Measurements from ENCODE around the gene HLA-DRB1. TPM values are rescaled to one million over a fixed set of nuclear protein-coding genes. Genes with fewer than 3 reads are reported as not detected.
A peak's percentile ranks its signal among the peaks of the same experiment; 100 is the strongest.
"Not testable (repeated sequence)": the region's sequence is repeated elsewhere in the genome, so short reads cannot be mapped to it uniquely, and the experiment has no call there.

The HLA-DRB1 gene
- total RNA-seq, 8 experiments from 2014 or later: 3.1 to 80.7 TPM; not detected in 6

DNA sequence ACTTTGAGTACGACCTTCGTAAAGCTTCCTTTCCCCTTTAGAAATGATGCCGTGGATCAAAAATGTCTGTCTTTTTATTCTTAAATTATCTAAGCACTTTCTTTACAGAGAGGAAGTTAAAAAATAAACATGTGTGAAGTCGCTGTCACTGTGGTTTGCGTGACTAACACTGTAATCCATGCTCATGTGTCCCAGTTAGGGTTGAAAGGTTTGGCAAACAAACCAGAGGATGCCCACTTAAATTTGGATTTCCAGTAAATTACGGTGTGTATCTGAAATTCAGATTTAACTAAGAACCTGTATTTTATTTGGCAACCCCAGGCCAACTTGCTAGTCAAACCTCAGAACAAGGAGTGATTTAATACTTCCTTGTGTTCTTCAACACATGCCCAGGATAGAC lies 21.1 kb downstream of the HLA-DRB1 start:
- Histone ChIP-seq H3K4me3 (no peak overlapping the region), H3K27ac (no peak overlapping the region), H3K4me1 (replicated peaks in 1 of 2) (no peaks in the 10 kb centered on the region)
- in situ Hi-C loops (cut with MboI; ENCODE audit: low pct_unique_long_range_greater_than_20kb in 2 of 9, low sequenced_read_pairs in 9 of 9, unreplicated experiment in 9 of 9): no loop called here
- 0 to 92% (median 33%) methylated on average over 1 to 5 of the region's 6 CpGs; no CpG with 5 or more reads in 5 of the 10 experiments for WGBS, 10 experiments
- no peak for ATAC-seq (replicated peaks in 6 of 8)

DNA sequence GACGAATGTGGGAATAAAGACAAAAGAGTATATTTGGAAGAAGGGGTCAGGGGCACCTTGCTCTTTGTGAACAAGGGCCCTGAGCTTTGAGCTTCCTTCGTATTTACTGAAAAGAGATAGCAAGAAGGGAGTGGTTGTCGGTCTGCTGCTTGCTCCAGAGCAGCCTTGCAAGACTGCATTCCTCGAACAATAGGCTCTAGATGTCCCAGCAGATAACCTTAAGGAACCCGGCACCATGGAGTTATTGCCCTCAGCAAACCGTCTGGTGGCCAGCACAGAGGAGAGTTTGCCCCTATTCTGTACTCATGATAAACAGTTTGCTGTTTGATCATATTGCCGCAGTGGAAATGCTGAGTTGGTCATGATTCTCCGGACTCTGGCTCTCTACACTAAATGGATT lies 22.7 kb downstream of the HLA-DRB1 start:
- 83 to 100% (median 88%) methylated on average over 1 to 6 of the region's 8 CpGs; no CpG with 5 or more reads in 6 of the 10 experiments for WGBS, 10 experiments
- Histone ChIP-seq H3K4me3 (no peak overlapping the region), H3K4me1 (replicated peaks in 1 of 2) (no peaks in the 10 kb centered on the region), H3K27ac (no peak overlapping the region)
- in situ Hi-C loops (cut with MboI; ENCODE audit: low pct_unique_long_range_greater_than_20kb in 2 of 9, low sequenced_read_pairs in 9 of 9, unreplicated experiment in 9 of 9): no loop called here
- ATAC-seq (replicated peaks in 6 of 8): no peak

DNA sequence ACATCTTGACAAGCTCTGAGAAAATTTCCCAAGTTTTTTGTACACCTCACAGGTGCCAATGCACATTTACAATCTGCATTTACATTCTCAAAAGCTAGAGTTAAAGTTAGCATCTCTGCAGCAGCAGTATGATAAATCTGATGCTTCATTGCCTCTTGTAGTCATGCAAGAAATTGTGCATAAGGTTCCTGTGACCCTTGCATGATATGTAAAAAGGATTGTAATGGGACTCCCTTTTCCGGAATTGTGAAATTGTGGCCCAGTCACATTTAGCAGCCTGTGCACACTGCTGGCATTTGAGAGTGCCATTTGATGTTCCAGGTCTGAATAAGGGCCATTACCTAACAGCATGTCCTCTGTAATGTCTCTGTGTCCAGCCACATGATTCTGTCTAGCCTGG lies 24.1 kb downstream of the HLA-DRB1 start:
- 100% methylated on average over 1 of the region's 1 CpG; no CpG with 5 or more reads in 9 of the 10 experiments for WGBS, 10 experiments
- H3K27ac ChIP-seq: no peak overlapping the region
- H3K4me1 ChIP-seq (replicated peaks in 1 of 2): no peaks in the 10 kb centered on the region
- H3K4me3 ChIP-seq: no peak overlapping the region
- in situ Hi-C loops (cut with MboI; ENCODE audit: low pct_unique_long_range_greater_than_20kb in 2 of 9, low sequenced_read_pairs in 9 of 9, unreplicated experiment in 9 of 9): no loop called here
- peak in 1 of 8 experiments; percentile 46 for ATAC-seq (replicated peaks in 6 of 8)

DNA sequence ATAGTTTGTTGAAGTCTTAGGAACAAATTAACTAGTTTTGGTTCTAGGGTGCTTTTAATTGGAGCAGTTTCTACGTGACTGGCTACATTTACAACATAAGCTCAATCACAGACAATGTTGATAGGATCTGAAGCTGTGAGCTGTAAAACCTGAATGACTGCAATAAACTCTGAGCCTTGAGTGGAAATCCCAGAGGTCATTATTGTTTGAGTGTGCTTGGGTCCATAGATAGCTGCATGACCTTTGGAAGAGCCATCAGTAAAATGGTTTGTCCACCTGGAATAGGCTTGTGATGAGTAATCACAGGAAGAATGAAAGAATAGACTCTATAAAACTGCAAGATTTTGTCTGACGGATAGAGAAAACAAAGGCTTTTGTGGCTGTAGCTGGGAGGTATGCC lies 26.7 kb downstream of the HLA-DRB1 start:
- no peak for ATAC-seq (replicated peaks in 6 of 8)
- in situ Hi-C loops (cut with MboI; ENCODE audit: low pct_unique_long_range_greater_than_20kb in 2 of 9, low sequenced_read_pairs in 9 of 9, unreplicated experiment in 9 of 9): no loop called here
- no peak overlapping the region for H3K4me3 ChIP-seq
- no peak overlapping the region for H3K27ac ChIP-seq
- no peaks in the 10 kb centered on the region for H3K4me1 ChIP-seq (replicated peaks in 1 of 2)
- 67 to 71% methylated on average over 1 of the region's 2 CpGs; no CpG with 5 or more reads in 8 of the 10 experiments for WGBS, 10 experiments

DNA sequence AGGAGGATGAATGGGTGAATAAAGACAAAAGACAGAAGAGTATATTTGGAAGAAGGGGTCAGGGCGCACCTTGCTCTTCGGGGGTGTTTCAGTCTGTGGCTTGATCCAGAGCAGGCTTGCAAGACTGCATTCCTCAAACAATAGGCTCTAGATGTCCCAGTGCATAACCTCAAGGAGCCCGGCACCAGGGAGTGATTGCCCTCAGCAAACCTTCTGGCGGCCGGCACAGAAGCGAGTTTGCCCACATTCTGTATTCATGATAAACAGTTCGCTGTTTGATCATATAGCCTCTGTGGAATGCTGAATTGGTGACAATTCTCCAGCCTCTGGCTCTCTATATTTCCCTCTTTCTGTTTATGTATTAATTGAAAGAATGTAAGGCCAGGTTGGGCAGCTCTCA lies 29.9 kb downstream of the HLA-DRB1 start:
- ATAC-seq (replicated peaks in 6 of 8): no peak
- H3K4me1 ChIP-seq (replicated peaks in 1 of 2): no peaks in the 10 kb centered on the region
- WGBS, 10 experiments: 80 to 100% (median 87%) methylated on average over 1 to 3 of the region's 7 CpGs; no CpG with 5 or more reads in 7 of the 10 experiments
- in situ Hi-C loops (cut with MboI; ENCODE audit: low pct_unique_long_range_greater_than_20kb in 2 of 9, low sequenced_read_pairs in 9 of 9, unreplicated experiment in 9 of 9): no loop called here
- no peak overlapping the region for H3K27ac ChIP-seq
- H3K4me3 ChIP-seq: no peak overlapping the region

DNA sequence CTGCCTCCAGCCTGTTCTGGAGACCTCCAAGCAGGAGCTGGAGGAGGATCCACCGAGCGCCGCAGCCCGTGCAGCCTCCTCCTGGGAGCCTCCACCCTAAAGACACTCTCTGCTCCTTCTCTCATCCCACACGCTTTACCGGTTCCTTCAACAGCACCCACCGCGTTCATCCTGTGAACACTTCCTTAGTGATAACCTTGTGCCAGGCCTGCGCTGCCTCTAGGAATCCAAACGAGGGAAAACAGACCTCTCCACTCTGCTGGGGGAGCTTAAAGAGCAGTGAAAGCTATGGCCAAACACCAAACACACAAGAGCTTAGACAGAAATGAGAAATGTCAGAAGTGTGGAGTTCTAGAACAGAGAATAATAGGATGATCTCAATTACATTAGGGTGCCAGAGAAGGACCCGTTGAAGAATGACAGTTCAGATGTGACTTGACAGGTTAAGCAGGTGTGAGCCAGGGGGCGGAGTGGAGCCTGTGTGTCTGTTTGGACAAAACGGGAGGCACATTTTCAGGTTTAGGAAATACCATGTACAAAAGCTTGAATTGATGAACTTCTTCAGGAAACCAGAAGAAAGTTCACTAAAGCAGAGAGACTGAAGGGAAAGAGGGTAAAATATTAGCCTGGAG lies 31.1 kb downstream of the HLA-DRB1 start:
- in situ Hi-C loops (cut with MboI; ENCODE audit: low pct_unique_long_range_greater_than_20kb in 2 of 9, low sequenced_read_pairs in 9 of 9, unreplicated experiment in 9 of 9): no loop called here
- no peak overlapping the region for H3K4me3 ChIP-seq
- 0 to 80% (median 32%) methylated on average over 1 to 5 of the region's 13 CpGs; no CpG with 5 or more reads in 2 of the 10 experiments for WGBS, 10 experiments
- H3K4me1 ChIP-seq (replicated peaks in 1 of 2): no peaks in the 10 kb centered on the region
- H3K27ac ChIP-seq: no peak overlapping the region
- ATAC-seq (replicated peaks in 6 of 8): no peak

DNA sequence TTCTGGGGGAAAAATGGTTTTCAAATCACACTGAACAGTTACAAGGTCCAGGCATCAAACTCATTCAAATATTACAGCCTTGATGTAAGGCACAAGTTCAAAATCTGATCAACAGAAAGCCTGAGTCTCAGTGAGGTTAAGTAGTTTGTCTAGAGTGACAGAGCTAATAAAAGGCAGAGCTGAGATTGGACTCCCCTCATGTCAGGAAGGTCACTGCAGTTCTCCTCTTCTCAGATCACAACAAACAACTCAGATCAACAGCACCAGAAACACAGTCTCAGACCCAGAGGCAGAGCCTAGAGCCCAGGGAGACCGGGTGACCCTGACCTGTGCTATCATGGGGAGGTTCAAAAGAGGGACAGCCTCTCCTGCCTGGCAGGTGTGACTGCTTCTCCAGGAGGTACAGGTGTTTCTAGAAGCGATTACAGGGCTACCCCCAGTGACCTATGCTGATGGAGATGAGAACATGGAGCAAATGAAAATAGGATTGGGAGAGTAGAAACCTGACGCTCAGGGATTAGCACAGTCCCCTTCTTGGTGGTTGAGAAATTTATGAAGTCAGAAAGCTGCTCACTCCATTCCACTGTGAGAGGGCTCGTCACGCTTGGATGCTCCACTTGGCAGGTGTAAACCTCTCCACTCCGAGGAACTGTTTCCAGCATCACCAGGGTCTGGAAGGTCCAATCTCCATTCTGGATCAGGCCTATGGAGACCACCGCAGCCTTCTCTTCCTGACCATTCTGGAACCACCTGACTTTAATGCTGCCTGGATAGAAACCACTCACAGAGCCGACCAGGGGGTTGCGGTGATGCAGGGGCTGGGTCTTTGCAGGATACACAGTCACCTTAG lies 35.3 kb downstream of the HLA-DRB1 start:
- H3K4me1 ChIP-seq (replicated peaks in 1 of 2): no peaks in the 10 kb centered on the region
- in situ Hi-C loops (cut with MboI; ENCODE audit: low pct_unique_long_range_greater_than_20kb in 2 of 9, low sequenced_read_pairs in 9 of 9, unreplicated experiment in 9 of 9): no loop called here
- no peak overlapping the region for H3K27ac ChIP-seq
- ATAC-seq (replicated peaks in 6 of 8): no peak
- no peak overlapping the region for H3K4me3 ChIP-seq
- 29 to 100% (median 74%) methylated on average over 1 to 2 of the region's 9 CpGs; no CpG with 5 or more reads in 6 of the 10 experiments for WGBS, 10 experiments

DNA sequence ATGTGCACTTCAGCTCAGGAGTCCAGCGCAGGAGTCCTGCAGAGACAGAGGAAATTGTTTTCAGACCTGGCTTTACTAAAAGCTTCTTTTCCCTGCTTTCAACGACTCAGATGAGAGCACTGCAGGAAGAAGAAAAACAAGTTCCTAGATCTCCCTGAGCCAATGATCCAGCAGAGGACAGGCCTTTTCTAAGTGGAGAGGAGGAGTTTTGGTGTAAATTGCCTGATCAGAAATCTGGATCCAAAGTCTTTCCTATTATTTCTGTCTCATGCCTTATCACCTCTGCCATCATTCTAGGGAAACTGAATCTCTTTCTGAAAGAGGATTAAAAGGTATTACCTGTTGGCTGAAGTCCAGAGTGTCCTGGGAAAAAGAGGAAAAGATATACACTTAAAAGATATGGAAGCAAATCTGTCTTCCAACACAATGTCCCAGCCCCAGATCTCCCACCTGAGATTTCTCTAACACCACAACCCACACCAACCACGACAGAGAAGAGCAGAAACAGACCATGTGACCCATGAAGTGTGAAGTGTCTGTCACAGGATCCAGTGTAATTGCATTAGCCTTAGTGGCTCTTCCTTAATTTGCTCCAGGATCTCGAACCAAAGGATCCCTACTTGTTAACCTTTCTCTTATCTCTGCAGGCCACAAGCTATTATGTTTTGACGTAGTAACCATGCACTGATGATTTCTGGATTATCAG lies 36.5 kb downstream of the HLA-DRB1 start:
- 0 to 100% (median 47%) methylated on average over 1 to 4 of the region's 5 CpGs; no CpG with 5 or more reads in 3 of the 10 experiments for WGBS, 10 experiments
- H3K27ac ChIP-seq: no peak overlapping the region
- H3K4me1 ChIP-seq (replicated peaks in 1 of 2): no peaks in the 10 kb centered on the region
- H3K4me3 ChIP-seq: no peak overlapping the region
- in situ Hi-C loops (cut with MboI; ENCODE audit: low pct_unique_long_range_greater_than_20kb in 2 of 9, low sequenced_read_pairs in 9 of 9, unreplicated experiment in 9 of 9): no loop called here
- no peak for ATAC-seq (replicated peaks in 6 of 8)

DNA sequence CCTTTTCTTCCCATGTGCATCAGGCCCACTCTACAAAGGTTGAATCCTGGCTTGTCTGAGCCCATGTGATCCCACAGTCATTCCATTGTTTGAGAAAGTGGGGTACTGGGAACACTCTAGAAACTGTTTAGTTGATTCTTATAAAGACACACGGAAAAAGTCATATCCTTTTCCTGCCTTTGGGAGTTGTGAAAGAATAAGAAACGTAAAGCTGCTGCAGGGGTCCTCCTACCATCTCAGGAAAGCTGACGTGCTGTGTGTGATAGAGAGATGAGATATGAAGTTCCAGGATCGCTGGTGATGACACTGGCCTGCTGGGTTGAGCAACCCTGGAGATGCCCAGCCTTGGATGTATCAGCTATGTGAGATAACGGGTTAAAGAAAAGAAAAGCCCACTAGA lies 38.2 kb downstream of the HLA-DRB1 start:
- WGBS, 10 experiments: 0 to 76% (median 31%) methylated on average over 1 to 5 of the region's 5 CpGs; no CpG with 5 or more reads in 4 of the 10 experiments
- in situ Hi-C loops (cut with MboI; ENCODE audit: low pct_unique_long_range_greater_than_20kb in 2 of 9, low sequenced_read_pairs in 9 of 9, unreplicated experiment in 9 of 9): no loop called here
- Histone ChIP-seq H3K27ac (no peak overlapping the region), H3K4me3 (no peak overlapping the region), H3K4me1 (replicated peaks in 1 of 2) (no peaks in the 10 kb centered on the region)
- no peak for ATAC-seq (replicated peaks in 6 of 8)

DNA sequence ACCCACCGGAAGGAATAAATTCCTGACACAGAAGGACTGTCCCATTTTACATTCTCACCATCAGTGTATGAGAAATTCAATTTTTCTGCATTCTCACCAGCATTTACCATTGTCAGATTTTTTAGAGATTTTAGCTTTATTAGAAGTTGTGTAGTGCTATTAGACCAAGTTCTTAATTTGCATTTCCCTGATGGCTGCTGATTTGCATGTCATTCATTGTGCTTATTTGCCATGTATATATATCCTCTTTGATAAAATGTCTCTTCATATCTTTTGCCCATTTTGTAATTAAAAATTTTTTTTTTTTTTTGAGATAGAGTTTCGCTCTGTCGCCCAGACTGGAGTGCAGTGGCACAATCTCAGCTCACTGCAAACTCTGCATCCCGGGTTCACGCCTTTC lies 49.8 kb downstream of the HLA-DRB1 start:
- H3K4me3 ChIP-seq: no peak overlapping the region
- 50 to 100% (median 60%) methylated on average over 2 to 4 of the region's 5 CpGs; no CpG with 5 or more reads in 6 of the 10 experiments for WGBS, 10 experiments
- no peak for ATAC-seq (replicated peaks in 6 of 8)
- in situ Hi-C loops (cut with MboI; ENCODE audit: low pct_unique_long_range_greater_than_20kb in 2 of 9, low sequenced_read_pairs in 9 of 9, unreplicated experiment in 9 of 9): no loop called here
- no peaks in the 10 kb centered on the region for H3K4me1 ChIP-seq (replicated peaks in 1 of 2)
- no peak overlapping the region for H3K27ac ChIP-seq

DNA sequence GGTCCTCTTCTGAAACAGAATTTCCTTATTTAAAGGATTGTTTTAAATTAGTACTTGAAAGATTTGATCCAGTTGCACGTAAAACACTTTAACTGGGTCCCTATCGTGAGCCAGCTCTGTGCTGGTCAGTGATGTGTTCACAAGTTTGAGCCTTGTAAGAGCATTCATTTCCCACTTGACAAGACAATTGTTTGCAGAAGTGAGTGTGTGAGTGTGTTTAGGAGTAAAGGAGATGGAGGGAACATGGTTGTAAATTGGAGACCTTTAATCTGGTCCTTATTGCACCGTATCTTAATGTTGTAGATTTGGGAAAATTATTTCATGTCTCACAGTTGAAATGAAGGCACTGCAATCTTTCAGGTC lies 59.2 kb downstream of the HLA-DRB1 start:
- H3K27ac ChIP-seq; ATAC-seq (replicated peaks in 6 of 8); in situ Hi-C loops (cut with MboI; ENCODE audit: low pct_unique_long_range_greater_than_20kb in 2 of 9, low sequenced_read_pairs in 9 of 9, unreplicated experiment in 9 of 9); H3K4me3 ChIP-seq; H3K4me1 ChIP-seq (replicated peaks in 1 of 2): not testable (repeated sequence)
- WGBS, 10 experiments: 0 to 56% (median 0%) methylated on average over 1 to 3 of the region's 3 CpGs; no CpG with 5 or more reads in 6 of the 10 experiments

DNA sequence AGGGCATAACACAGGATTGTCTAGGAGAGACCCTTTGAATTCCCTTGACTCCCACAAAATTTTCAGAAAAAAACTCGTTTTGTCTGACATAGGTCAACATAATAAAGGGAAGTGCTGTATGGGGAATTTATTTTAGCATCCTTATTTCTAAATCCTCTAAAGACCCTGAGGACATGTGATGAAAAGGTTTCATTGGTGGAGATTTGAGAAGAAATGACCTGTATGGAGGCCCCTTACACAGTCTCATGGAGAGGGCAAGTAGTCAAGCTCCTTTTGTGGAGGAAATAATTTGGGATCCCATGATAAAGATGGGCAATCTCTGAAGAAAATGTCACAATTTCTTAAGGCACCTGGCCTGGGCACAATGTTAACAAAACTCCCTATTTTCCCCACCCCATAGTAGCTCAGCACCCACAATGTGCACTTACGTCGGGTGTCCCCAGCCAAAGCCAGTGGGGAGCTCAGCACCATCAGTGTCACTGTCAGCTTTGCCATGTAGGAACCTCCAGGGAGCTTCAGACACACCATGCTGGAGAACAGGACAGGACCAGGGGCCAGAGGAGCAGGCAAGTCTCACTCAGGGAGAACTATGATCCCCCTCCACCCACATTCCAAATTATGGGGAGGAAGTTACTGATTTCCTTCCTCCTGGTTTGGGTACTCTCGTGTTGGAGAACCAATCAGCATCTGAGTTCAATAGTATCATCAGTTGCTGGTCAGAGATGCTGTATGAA lies 59.8 kb downstream of the HLA-DRB1 start, which contains the start of gene HLA-DRB5:
TSS of gene HLA-DRB5 (minus strand) at position 591 of the 734 bp plus-strand sequence. CDS start at position 528, 63 bp downstream.
- Histone ChIP-seq H3K4me1 (replicated peaks in 1 of 2) (no peaks in the 10 kb centered on the region), H3K27ac (no peak within 1 kb of the TSS), H3K4me3 (no peak within 1 kb of the TSS)
- WGBS, 10 experiments: 18 to 67% methylated on average over 1 to 2 of the region's 4 CpGs; no CpG with 5 or more reads in 8 of the 10 experiments
- in situ Hi-C loops (cut with MboI; ENCODE audit: low pct_unique_long_range_greater_than_20kb in 2 of 9, low sequenced_read_pairs in 9 of 9, unreplicated experiment in 9 of 9): loop anchor here in 2 of 9 experiments (10.0 kb wide), 1 partner anchor 55 kb away; the partner anchor contains the start of gene HLA-DRB1 (in 2 of the 2)
- ATAC-seq (replicated peaks in 6 of 8): peak in 1 of 8 experiments; percentile 70

Measured in motor neuron (in vitro differentiated cells).